ENCODE data around the gene NBEAL2.

The NBEAL2 gene

GRCh38 chr3:46974421-46975171 lies 4.9 kb upstream of the NBEAL2 start:
- FAIRE-seq, result no peak
- TF ChIP-seq CTCF (IDR thresholded peaks at IDR 0.05; ENCODE audit: insufficient read depth, missing control alignments), result no peak
- no peak for DNase-seq (ENCODE audit: insufficient read length, low spot score)

GRCh38 chr3:46976326-46977190 lies 2.9 kb upstream of the NBEAL2 start, which contains the start of gene CCDC12:
TSS of gene CCDC12 (minus strand) at chr3:46976745. CDS start at chr3:46976732, 13 bp downstream.
- no peak for TF ChIP-seq CTCF (IDR thresholded peaks at IDR 0.05; ENCODE audit: insufficient read depth, missing control alignments)
- no peak for FAIRE-seq
- peak; percentile 98 for DNase-seq (ENCODE audit: insufficient read length, low spot score)

- TF ChIP-seq CTCF (IDR thresholded peaks at IDR 0.05; ENCODE audit: insufficient read depth, missing control alignments), result no peak
- FAIRE-seq (no peak), DNase-seq (ENCODE audit: insufficient read length, low spot score) (no peak)
Observed at GRCh38 chr3:46977811-46978195, 1.7 kb upstream of the NBEAL2 start.

- DNase-seq (ENCODE audit: insufficient read length, low spot score) (no peak), FAIRE-seq (no peak)
- no peak for TF ChIP-seq CTCF (IDR thresholded peaks at IDR 0.05; ENCODE audit: insufficient read depth, missing control alignments)
Observed at GRCh38 chr3:46978381-46978780, 1.1 kb upstream of the NBEAL2 start.

- TF ChIP-seq CTCF (IDR thresholded peaks at IDR 0.05; ENCODE audit: insufficient read depth, missing control alignments), result no peak
- FAIRE-seq, result no peak
- no peak for DNase-seq (ENCODE audit: insufficient read length, low spot score)
Observed at GRCh38 chr3:46979958-46980497, 562 bp downstream of the NBEAL2 start.

- DNase-seq (ENCODE audit: insufficient read length, low spot score) (no peak), FAIRE-seq (no peak)
- TF ChIP-seq CTCF (IDR thresholded peaks at IDR 0.05; ENCODE audit: insufficient read depth, missing control alignments), result no peak
Observed at GRCh38 chr3:46981932-46982471, 2.5 kb downstream of the NBEAL2 start.

Measured in D721Med (cell line).